GM21576 (cell line): Measurements from ENCODE around the gene HEBP2.
A peak's percentile ranks its signal among the peaks of the same experiment; 100 is the strongest.

ENCODE experiments used
- ATAC-seq: cut with Tn5 transposase; IDR thresholded peaks from one replicate; pipeline ENCODE4 v1.9.1; 2021; ENCODE audit warnings: mild to moderate bottlenecking, moderate library complexity; ENCODE audit not compliant: unreplicated experiment

The HEBP2 gene

GRCh38 chr6:138396709-138397108 is 7.3 kb upstream of the HEBP2 start:
- no peak for ATAC-seq

- no peak for ATAC-seq
Observed at GRCh38 chr6:138397128-138398122, 6.6 kb upstream of the HEBP2 start.

- no peak for ATAC-seq
Observed at GRCh38 chr6:138400326-138400725, 3.7 kb upstream of the HEBP2 start.

GRCh38 chr6:138401960-138402837 is 1.8 kb upstream of the HEBP2 start:
- no peak for ATAC-seq

- no peak for ATAC-seq
Observed at GRCh38 chr6:138402838-138403187, 1.2 kb upstream of the HEBP2 start.

- ATAC-seq, result peak; percentile 21
Observed at GRCh38 chr6:138403324-138403800, 661 bp upstream of the HEBP2 start.

- no peak for ATAC-seq
Observed at GRCh38 chr6:138404666-138405337, 779 bp downstream of the HEBP2 start.

GRCh38 chr6:138405816-138406413 is 1.9 kb downstream of the HEBP2 start:
- ATAC-seq, result no peak

- no peak for ATAC-seq
Observed at GRCh38 chr6:138406443-138406842, 2.4 kb downstream of the HEBP2 start.

GRCh38 chr6:138410048-138410735 is 6.2 kb downstream of the HEBP2 start:
- no peak for ATAC-seq

- ATAC-seq, result peak; percentile 74
Observed at GRCh38 chr6:138410972-138411880, 7.2 kb downstream of the HEBP2 start.

GRCh38 chr6:138415125-138415524 is 11.1 kb downstream of the HEBP2 start:
- ATAC-seq, result no peak

- no peak for ATAC-seq
Observed at GRCh38 chr6:138416206-138416605, 12.2 kb downstream of the HEBP2 start.

- ATAC-seq, result no peak
Observed at GRCh38 chr6:138417493-138418117, 13.6 kb downstream of the HEBP2 start.

- no peak for ATAC-seq
Observed at GRCh38 chr6:138418118-138418742, 14.2 kb downstream of the HEBP2 start.

- no peak for ATAC-seq
Observed at GRCh38 chr6:138419766-138420165, 15.7 kb downstream of the HEBP2 start.

- no peak for ATAC-seq
Observed at GRCh38 chr6:138420356-138420755, 16.3 kb downstream of the HEBP2 start.

GRCh38 chr6:138421089-138421488 is 17.1 kb downstream of the HEBP2 start:
- ATAC-seq, result no peak
